ENCODE measurements around the gene UNC13B. TPM values are rescaled to one million over a fixed set of nuclear protein-coding genes. Genes with fewer than 3 reads are reported as not detected.

UNC13B gene
- total and polyA plus RNA-seq, 2 donors (not counting 1 experiment from before 2014, with no cell fraction given) = 0.19 to 0.25 TPM

DNA sequence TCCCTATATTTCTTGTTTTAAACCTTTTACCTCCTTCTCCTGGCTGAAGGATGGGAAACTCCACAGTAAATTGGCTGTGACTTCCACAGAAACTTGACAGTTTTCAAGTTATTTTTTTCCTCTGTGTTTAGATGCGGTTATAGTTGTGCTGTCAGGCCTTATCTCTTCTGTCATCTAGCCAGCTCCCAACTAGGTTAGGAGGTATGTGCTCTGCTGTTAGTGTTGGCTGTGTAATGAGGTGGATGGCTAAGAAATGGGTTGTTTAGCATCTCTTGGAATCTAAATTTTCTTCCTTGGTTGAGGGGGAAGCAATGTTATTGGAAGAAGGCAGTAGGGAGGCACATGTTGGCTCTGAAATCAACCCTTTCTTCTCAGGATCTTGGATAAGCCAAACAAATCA is 178.2 kb downstream of the UNC13B start:
- H3K27ac ChIP-seq (ENCODE audit: low read length in 2 of 2) = no peak overlapping the region
- H3K4me3 Mint-ChIP-seq = no peak overlapping the region
- no peak for DNase-seq
- H3K4me2 ChIP-seq (replicated peaks; ENCODE audit: low read depth, low read length, poor library complexity, severe bottlenecking) = no peak overlapping the region
- H3K4me3 ChIP-seq (ENCODE audit: control extremely low read depth in 1 of 5, extremely low read depth in 1 of 5, insufficient read depth in 1 of 5, low read depth in 2 of 5, low read length in 4 of 5) = no peak overlapping the region
- no peaks in the 10 kb centered on the region for H3K4me1 ChIP-seq (ENCODE audit: control insufficient read depth in 2 of 2, insufficient read depth in 2 of 2, low read length in 2 of 2)
- TF ChIP-seq EZH2 (IDR thresholded peaks at IDR 0.05; ENCODE audit: borderline replicate concordance, insufficient read depth, low read depth, low read length, poor library complexity, severe bottlenecking) (no peak), CTCF (IDR thresholded peaks at IDR 0.05) (no peak)
- no peaks in the 10 kb centered on the region for H3K36me3 ChIP-seq (replicated peaks in 1 of 2; ENCODE audit: control extremely low read depth in 1 of 2, control insufficient read depth in 1 of 2, extremely low read depth in 1 of 2, insufficient read depth in 2 of 2, low read length in 1 of 2)
- no peak overlapping the region for H3K9ac ChIP-seq (ENCODE audit: low read length)
- ATAC-seq (ENCODE audit: low read depth) = no peak
- H3K79me2 ChIP-seq (ENCODE audit: control insufficient read depth, insufficient read depth, low read length) = no peaks in the 10 kb centered on the region
- peaks cover 0 to 2% (median 0%) of the 10 kb centered on the region in 4 experiments for H3K27me3 ChIP-seq (replicated peaks in 1 of 4; ENCODE audit: control extremely low read depth in 1 of 4, control insufficient read depth in 3 of 4, insufficient read depth in 4 of 4, low read length in 3 of 4)
- no peak overlapping the region for H3K27ac Mint-ChIP-seq
- no peaks in the 10 kb centered on the region for H3K9me3 ChIP-seq (ENCODE audit: control extremely low read depth in 1 of 3, control insufficient read depth in 2 of 3, insufficient read depth in 1 of 3, low read length in 2 of 3)
- H3K4me1 Mint-ChIP-seq = no peaks in the 10 kb centered on the region
- no CpG with 5 or more reads among the region's 1 CpG for WGBS (ENCODE audit: insufficient coverage)
- H4K20me1 ChIP-seq (ENCODE audit: control insufficient read depth, insufficient read depth, low read length, poor library complexity, severe bottlenecking) = no peaks in the 10 kb centered on the region
- ChIA-PET CTCF (no interaction called here), POLR2A (no interaction called here)
- intact Hi-C loops (cut with micrococcal nuclease) = no loop called here
- H3K9me3 Mint-ChIP-seq (ENCODE audit: insufficient read depth) = no peaks in the 10 kb centered on the region
- H3K27me3 Mint-ChIP-seq = peaks cover 17% of the 10 kb centered on the region
- H2AFZ ChIP-seq (ENCODE audit: insufficient read depth, low read depth, low read length, poor library complexity, severe bottlenecking) = no peak overlapping the region

DNA sequence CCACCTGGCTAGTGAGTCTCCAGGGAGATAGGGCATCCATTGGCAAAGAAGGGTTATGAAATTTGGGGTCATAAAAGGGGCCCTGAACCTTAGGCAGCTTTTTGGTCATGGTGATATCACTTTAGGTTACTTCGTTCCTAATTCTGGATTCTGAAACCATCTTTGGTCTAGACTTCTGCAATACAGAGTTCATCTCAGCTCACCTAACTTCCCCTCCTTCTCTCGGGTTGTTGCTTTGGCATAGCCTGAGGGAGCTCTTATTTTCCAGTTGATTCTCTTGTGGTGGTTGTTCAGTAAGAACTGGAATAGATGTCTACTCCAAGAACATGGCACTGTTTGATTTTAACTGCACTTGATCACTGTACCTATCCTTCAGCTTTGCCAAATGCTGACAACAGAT is 179.2 kb downstream of the UNC13B start:
- H3K4me3 Mint-ChIP-seq = no peak overlapping the region
- intact Hi-C loops (cut with micrococcal nuclease) = no loop called here
- H3K9me3 Mint-ChIP-seq (ENCODE audit: insufficient read depth) = no peaks in the 10 kb centered on the region
- H3K4me1 Mint-ChIP-seq = no peaks in the 10 kb centered on the region
- H3K27me3 Mint-ChIP-seq = peaks cover 17% of the 10 kb centered on the region
- H4K20me1 ChIP-seq (ENCODE audit: control insufficient read depth, insufficient read depth, low read length, poor library complexity, severe bottlenecking) = no peaks in the 10 kb centered on the region
- no peak overlapping the region for H3K27ac Mint-ChIP-seq
- no peaks in the 10 kb centered on the region for H3K9me3 ChIP-seq (ENCODE audit: control extremely low read depth in 1 of 3, control insufficient read depth in 2 of 3, insufficient read depth in 1 of 3, low read length in 2 of 3)
- H3K36me3 ChIP-seq (replicated peaks in 1 of 2; ENCODE audit: control extremely low read depth in 1 of 2, control insufficient read depth in 1 of 2, extremely low read depth in 1 of 2, insufficient read depth in 2 of 2, low read length in 1 of 2) = no peaks in the 10 kb centered on the region
- DNase-seq (no peak), ATAC-seq (ENCODE audit: low read depth) (no peak)
- H3K27ac ChIP-seq (ENCODE audit: low read length in 2 of 2) = no peak overlapping the region
- WGBS (ENCODE audit: insufficient coverage) = no CpG with 5 or more reads among the region's 2 CpGs
- no peak overlapping the region for H3K4me2 ChIP-seq (replicated peaks; ENCODE audit: low read depth, low read length, poor library complexity, severe bottlenecking)
- TF ChIP-seq EZH2 (IDR thresholded peaks at IDR 0.05; ENCODE audit: borderline replicate concordance, insufficient read depth, low read depth, low read length, poor library complexity, severe bottlenecking) = no peak
- TF ChIP-seq CTCF (IDR thresholded peaks at IDR 0.05) = no peak
- peaks cover 0 to 2% (median 0%) of the 10 kb centered on the region in 4 experiments for H3K27me3 ChIP-seq (replicated peaks in 1 of 4; ENCODE audit: control extremely low read depth in 1 of 4, control insufficient read depth in 3 of 4, insufficient read depth in 4 of 4, low read length in 3 of 4)
- ChIA-PET POLR2A (no interaction called here), CTCF (no interaction called here)
- H3K79me2 ChIP-seq (ENCODE audit: control insufficient read depth, insufficient read depth, low read length) = no peaks in the 10 kb centered on the region
- H2AFZ ChIP-seq (ENCODE audit: insufficient read depth, low read depth, low read length, poor library complexity, severe bottlenecking) = no peak overlapping the region
- H3K4me1 ChIP-seq (ENCODE audit: control insufficient read depth in 2 of 2, insufficient read depth in 2 of 2, low read length in 2 of 2) = no peaks in the 10 kb centered on the region
- H3K9ac ChIP-seq (ENCODE audit: low read length) = no peak overlapping the region
- H3K4me3 ChIP-seq (ENCODE audit: control extremely low read depth in 1 of 5, extremely low read depth in 1 of 5, insufficient read depth in 1 of 5, low read depth in 2 of 5, low read length in 4 of 5) = no peak overlapping the region

Measured in B cell (primary cell).